Skin of body (tissue), 2 donors: ENCODE data around the gene CSMD2. TPM values are rescaled to one million over a fixed set of nuclear protein-coding genes. Genes with fewer than 3 reads are reported as not detected.
A peak's percentile ranks its signal among the peaks of the same experiment; 100 is the strongest.
"Not testable (repeated sequence)": the region's sequence is repeated elsewhere in the genome, so short reads cannot be mapped to it uniquely, and the experiment has no call there.

Experiments used
- DNase-seq: peaks from one replicate; lab custom pipeline; 2025; lab: John Stamatoyannopoulos, UW
- total RNA-seq: library from RNA; depleted of rRNA; stranded (reverse); fragments of >200 nt; gene quantifications from one replicate; pipeline ENCODE4 v1.2.3, GENCODE V29; 2014

Gene CSMD2
- total RNA-seq, 1 donor from 2014 or later, result 2.4 TPM

GRCh38 chr1:34113362-34113761 is 51.7 kb downstream of the CSMD2 start:
- no peak for DNase-seq

GRCh38 chr1:34108711-34109110 is 56.3 kb downstream of the CSMD2 start:
- no peak for DNase-seq

GRCh38 chr1:34108269-34108668 is 56.8 kb downstream of the CSMD2 start:
- no peak for DNase-seq

GRCh38 chr1:34101151-34101550 is 63.9 kb downstream of the CSMD2 start:
- no peak for DNase-seq

- DNase-seq, result no peak
Observed at GRCh38 chr1:34100332-34100731, 64.7 kb downstream of the CSMD2 start.

GRCh38 chr1:34092399-34092798 is 72.6 kb downstream of the CSMD2 start:
- not testable (repeated sequence) for DNase-seq

GRCh38 chr1:34089731-34090130 is 75.3 kb downstream of the CSMD2 start:
- DNase-seq, result no peak

- no peak for DNase-seq
Observed at GRCh38 chr1:34087986-34088385, 77.0 kb downstream of the CSMD2 start.

- DNase-seq, result no peak
Observed at GRCh38 chr1:34086561-34086960, 78.5 kb downstream of the CSMD2 start.

GRCh38 chr1:34083974-34084373 is 81.1 kb downstream of the CSMD2 start:
- no peak for DNase-seq

- DNase-seq, result not testable (repeated sequence)
Observed at GRCh38 chr1:34082085-34082670, 82.9 kb downstream of the CSMD2 start.

- DNase-seq, result no peak
Observed at GRCh38 chr1:34078383-34078782, 86.6 kb downstream of the CSMD2 start.

GRCh38 chr1:34075576-34075975 is 89.5 kb downstream of the CSMD2 start:
- DNase-seq, result no peak

- DNase-seq, result no peak
Observed at GRCh38 chr1:34073028-34073695, 91.9 kb downstream of the CSMD2 start.

- no peak for DNase-seq
Observed at GRCh38 chr1:34070201-34070836, 94.7 kb downstream of the CSMD2 start.

GRCh38 chr1:34066981-34067603 is 97.9 kb downstream of the CSMD2 start:
- peak; percentile 62 for DNase-seq

GRCh38 chr1:34066166-34066565 is 98.9 kb downstream of the CSMD2 start:
- no peak for DNase-seq

GRCh38 chr1:34065498-34065897 is 99.5 kb downstream of the CSMD2 start:
- no peak for DNase-seq

GRCh38 chr1:34060901-34061415 is 104.1 kb downstream of the CSMD2 start:
- peak; percentile 48 for DNase-seq

- DNase-seq, result no peak
Observed at GRCh38 chr1:34060187-34060730, 104.8 kb downstream of the CSMD2 start.

GRCh38 chr1:34057347-34058130 is 107.5 kb downstream of the CSMD2 start:
- DNase-seq, result no peak
